ENCODE data around the gene KIAA1549.

- TF ChIP-seq CTCF (IDR thresholded peaks at IDR 0.05) (no peak), POLR2A (IDR thresholded peaks at IDR 0.05; ENCODE audit: low read depth) (no peak)
Observed at GRCh38 chr7:138999414-138999813, 18.2 kb upstream of the KIAA1549 start.
